CD4-positive, alpha-beta T cell treated with Interleukin-12 subunit alpha and Interleukin-12 subunit beta, for 1 hour (primary cell): Measurements from ENCODE around the gene DPM1.

Source experiments
- DNase-seq: peaks from one replicate; pipeline ENCODE4 v3.0.0-alpha.2; 2020

Gene DPM1

DNA sequence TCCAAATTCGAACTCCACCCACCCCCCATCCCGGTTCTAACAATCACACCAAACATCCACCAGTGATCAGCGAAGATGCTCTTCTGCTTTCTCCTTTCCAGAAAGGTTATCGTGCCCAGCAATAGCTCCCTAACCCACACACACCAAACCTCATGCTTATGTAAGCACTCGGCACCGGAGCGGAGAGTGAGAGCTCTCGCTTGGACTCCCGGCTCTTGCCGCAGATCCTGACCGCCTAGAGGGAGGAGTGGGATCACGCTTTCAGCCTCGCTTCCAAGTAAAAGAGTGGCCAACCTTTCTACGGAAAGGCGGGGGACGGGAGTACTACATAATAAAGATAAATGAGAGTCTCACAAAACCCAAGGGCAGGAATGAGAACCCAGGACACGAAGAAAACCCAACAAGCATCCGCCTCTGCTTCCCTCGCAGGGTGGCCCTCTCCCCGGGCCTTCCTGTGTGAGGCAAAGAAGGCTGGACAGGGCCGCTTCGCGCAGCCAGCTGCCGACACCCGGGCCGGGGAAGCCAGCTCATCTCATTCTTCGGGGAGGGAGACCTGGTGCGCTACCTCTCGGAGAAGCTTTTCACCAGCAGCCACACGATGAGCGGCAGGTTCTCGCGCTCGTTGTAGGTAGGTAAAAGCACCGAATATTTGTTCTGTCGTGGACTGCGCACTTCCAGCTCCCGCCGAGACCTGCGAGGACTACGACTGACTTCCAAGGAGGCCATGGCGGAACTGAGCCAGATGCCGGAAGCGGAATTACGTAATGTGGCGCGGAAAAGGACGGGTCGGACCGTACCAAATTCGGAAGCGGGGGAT lies at the start of gene DPM1:
TSS of gene DPM1 (minus strand) at position 735 of the 817 bp plus-strand sequence. CDS start at position 726, 9 bp downstream.
- DNase-seq, result peak; percentile 91

DNA sequence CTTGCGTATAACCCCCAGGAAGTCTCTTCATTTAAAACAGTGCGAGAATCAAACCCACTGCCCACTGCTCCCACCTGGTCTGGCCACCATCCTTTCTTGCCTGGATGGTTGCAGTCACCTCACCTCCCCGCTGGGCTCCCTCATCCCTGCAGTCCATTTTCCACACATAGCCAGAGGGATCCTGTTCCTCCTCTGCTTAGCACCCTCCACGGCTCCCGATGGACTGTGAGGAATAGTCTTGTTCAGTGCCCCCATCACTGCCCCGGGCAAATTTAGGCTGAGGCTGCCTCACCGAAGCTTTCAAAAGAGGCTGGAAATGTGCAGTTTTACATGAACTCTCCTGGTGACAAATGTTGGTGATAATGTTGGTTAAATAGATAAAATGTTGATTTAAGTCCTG lies 46.9 kb upstream of the DPM1 start:
- DNase-seq, result no peak

GRCh38 chr20:51004781-51005180 lies 46.4 kb upstream of the DPM1 start:
- DNase-seq, result no peak

DNA sequence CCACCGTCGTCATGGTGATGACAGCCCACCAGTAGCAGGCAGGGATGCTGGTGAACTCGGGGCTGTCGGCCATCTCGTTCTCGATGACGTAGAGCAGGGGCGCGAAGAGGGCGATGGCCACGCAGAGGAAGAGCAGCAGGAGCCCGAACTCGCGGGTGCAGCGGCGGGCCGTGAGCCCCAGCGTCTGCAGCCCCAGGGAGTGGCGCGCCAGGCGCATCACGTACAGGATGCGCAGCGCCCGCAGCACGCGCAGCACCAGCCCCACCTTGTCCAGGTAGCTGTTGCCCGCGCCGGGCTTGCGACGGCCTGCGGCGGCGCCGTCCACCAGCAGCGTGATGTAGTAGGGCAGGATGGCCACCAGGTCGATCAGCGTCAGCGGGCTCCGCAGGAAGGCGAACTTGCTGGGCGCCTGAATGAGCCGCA lies 46.0 kb upstream of the DPM1 start:
- DNase-seq, result no peak

GRCh38 chr20:51003753-51004152 lies 45.4 kb upstream of the DPM1 start:
- no peak for DNase-seq

- no peak for DNase-seq
These were observed 44.3 kb upstream of the DPM1 start for GRCh38 chr20:51002633-51003032.

GRCh38 chr20:51001430-51002265 lies 43.3 kb upstream of the DPM1 start:
- DNase-seq, result no peak

DNA sequence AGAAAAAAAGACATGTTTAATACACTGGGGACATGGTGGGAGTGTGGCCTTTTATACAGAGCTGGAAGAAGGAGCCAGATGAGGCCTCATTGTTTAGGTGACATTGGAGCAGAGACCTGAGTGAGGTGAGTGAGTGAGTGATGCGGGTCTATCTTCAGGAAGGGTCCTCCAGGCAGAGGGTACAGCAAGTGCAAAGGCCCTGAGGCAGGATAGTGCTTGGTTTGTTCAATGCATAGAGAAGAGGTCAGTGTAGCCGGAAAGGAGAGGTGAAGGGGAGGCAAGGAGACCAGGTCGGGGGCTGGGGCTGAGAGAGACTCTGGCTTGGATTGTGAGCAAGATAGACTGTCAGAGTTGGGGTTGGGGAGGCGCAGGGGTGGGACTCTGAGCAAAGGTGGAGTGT lies 41.0 kb upstream of the DPM1 start:
- no peak for DNase-seq

- no peak for DNase-seq
These were observed 38.9 kb upstream of the DPM1 start for GRCh38 chr20:50996901-50997865.

- DNase-seq, result no peak
These were observed 37.2 kb upstream of the DPM1 start for GRCh38 chr20:50995506-50995905.

DNA sequence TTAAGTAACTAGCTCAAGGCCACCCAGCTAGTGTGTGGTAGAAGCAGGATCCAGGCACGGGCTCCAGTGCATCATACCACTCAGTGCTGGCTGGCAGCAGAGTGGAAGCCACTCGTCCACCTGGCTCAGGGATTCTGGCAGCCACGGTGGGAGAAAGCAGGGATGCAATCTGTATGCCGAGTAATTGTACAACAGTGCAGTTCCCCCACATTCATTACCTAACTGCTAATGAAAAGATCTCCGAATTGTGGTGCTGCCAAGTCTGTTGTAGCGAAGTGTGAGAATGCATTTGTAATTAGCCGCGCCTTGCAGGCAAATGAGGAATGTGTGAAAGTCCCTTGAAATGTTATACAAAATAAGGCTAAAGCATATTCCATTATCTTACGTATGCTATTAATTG lies 35.5 kb upstream of the DPM1 start:
- no peak for DNase-seq

- peak; percentile 48 for DNase-seq
These were observed 34.6 kb upstream of the DPM1 start for GRCh38 chr20:50992733-50993457.

GRCh38 chr20:50992336-50992732 lies 34.0 kb upstream of the DPM1 start:
- DNase-seq, result no peak

GRCh38 chr20:50991076-50991475 lies 32.7 kb upstream of the DPM1 start:
- DNase-seq, result no peak

GRCh38 chr20:50987493-50988210 lies 29.3 kb upstream of the DPM1 start:
- DNase-seq, result peak; percentile 80

GRCh38 chr20:50983321-50983720 lies 25.0 kb upstream of the DPM1 start:
- DNase-seq, result no peak

DNA sequence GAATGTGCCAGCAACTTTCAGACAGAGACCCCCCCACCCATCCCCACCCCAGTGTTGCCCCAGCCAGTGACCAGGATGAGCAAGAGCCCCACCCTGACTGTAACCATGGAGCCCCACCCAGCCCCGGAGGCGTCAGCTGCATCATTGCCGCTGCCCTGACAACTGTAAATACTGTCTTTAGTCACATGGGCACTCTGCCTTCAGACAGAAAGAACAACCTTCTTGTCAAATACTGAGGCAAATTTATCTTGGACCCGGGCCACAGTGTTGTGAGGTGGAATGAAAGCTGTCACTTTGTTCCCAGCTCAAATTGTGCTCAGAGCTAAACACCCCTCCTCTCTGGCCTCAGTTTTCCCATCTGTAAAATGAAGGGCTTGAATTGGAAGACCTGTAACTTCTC lies 24.0 kb upstream of the DPM1 start:
- DNase-seq, result no peak

GRCh38 chr20:50981714-50982048 lies 23.3 kb upstream of the DPM1 start:
- DNase-seq, result no peak

DNA sequence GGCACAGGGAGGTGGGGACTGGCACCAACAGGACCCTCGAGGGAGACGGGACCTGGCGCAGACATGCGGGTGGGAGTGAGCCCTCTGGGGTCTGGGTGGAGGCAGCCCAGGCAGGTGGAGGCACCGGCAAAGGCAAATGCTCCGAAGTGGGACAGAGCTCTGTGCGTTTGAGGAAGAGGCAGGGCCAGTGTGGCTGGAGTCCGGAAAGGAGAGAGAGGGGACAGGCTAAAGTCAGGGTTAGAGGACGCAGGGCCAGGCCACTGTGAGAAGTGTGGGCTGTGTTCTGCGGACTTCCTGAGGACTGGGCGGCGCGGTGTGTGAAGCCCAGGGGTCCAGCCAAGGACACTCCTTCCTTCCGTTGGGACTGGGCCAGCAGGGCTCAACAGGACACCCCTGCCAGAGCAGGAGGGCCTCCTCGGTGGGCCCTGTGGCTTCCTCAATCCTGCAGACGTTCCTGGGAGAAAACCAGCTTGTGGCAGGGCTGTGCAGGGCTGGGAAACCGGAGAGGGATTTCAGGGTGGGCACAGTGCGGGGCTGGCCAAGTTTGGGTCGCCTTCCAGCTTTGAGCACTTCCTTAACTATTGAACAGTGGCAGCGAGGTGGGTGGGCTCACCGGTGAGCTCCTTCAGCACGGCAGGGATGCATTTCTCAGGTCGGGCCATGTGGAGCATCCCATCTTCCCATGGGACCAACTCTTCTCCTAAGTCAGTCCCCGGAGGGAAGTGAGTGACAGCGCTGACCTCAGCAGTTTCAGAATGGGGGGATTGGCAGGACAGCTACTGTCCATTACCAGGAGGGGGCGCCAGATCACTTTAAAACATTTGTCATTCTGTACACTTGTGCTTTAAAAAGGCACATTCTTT lies 22.8 kb upstream of the DPM1 start:
- peak; percentile 64 for DNase-seq

- DNase-seq, result no peak
These were observed 21.8 kb upstream of the DPM1 start for GRCh38 chr20:50980071-50980681.
